Measurements from ENCODE around the gene NECTIN1. TPM values are rescaled to one million over a fixed set of nuclear protein-coding genes. Genes with fewer than 3 reads are reported as not detected.

Gene NECTIN1, protein sequence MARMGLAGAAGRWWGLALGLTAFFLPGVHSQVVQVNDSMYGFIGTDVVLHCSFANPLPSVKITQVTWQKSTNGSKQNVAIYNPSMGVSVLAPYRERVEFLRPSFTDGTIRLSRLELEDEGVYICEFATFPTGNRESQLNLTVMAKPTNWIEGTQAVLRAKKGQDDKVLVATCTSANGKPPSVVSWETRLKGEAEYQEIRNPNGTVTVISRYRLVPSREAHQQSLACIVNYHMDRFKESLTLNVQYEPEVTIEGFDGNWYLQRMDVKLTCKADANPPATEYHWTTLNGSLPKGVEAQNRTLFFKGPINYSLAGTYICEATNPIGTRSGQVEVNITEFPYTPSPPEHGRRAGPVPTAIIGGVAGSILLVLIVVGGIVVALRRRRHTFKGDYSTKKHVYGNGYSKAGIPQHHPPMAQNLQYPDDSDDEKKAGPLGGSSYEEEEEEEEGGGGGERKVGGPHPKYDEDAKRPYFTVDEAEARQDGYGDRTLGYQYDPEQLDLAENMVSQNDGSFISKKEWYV
- total RNA-seq (2014; rRNA removed; shearing (Covaris generic)), result 2.3 and 5.8 TPM in 2 replicates
- total RNA-seq (2022), result 11.5 and 14.3 TPM in 2 replicates
- Bru-seq, nascent RNA, result percentile 37 among the genes with signal in this experiment
- BruChase-seq, experiment 1, labeled RNA remaining after a 6-hour chase, result percentile 37 among the genes with signal in this experiment
- percentile 37 among the genes with signal in this experiment for BruChase-seq, experiment 2, labeled RNA remaining after a 2-hour chase
- long read RNA-seq, partial matches to known transcripts, result 1 of 13 reads
- long read RNA-seq, other reads (novel, unspliced or antisense), result 10 of 13 reads

DNA sequence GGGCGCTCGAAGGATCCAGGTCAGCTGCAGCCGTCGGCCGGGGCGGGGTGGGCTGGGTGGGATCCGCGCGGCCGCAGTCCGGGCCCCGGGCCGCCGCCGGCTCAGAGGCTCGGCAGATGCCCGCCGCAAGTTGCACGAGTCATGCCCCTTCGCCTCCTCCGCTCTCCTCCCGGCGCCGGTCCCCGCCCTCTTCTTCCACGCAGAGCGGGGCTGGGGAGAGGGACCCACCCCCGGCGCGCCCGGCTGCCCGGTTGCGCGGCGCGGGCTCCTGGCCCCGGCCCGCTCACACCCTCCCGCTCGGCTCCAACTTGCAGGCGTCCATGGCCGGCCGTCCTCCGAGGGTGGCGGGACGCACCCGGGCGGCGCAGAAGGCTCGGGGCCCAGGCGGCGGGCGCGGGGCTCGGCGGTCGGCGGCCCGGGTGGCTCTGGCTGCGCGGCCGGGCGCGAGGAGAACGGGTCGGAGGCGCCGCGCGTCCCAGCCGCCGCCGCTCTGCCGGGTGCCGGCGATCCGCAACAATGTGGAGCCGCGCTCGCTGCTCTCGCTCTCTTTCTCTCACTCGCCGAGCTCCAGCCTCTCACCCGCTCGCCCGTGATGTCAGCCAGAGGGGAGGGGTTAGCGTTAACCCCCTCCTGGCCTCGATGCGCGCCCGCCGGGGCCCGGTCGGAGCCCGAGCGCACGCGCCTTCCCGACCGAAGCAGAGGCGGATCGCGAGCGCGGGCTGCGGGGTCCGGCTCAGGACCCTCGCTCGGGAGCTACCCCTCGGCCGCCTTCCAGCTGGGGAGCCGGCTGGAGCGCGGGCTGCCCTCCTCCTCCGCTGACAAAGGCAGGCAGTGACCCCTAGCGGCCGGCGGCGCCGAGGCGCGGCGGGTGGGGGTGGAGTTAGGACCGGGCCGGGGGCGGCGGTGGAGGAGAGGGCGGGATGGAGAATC lies at the start of gene NECTIN1:
TSS of gene NECTIN1 (minus strand) at position 550 of the 930 bp plus-strand sequence. CDS start 647 bp downstream, outside the sequence.
- no TSS peak for BruUV-seq (replicated peaks)
- H3K9me2 ChIP-seq (ENCODE audit: insufficient read depth, low read length), result no peaks in the 10 kb centered on the region
- H3K27ac ChIP-seq (ENCODE audit: low read depth, low read length, poor library complexity, severe bottlenecking), result peak within 1 kb of the TSS; percentile 6
- ChIA-PET CTCF (ENCODE audit: unreplicated experiment) (interaction anchor here (0.5 to 1.7 kb wide), 4 partner anchors 11 to 1685 kb away, joined by 3 to 16 read pairs (median 4); no protein-coding TSS in a partner anchor), POLR2A (interaction anchor here (0.5 to 1.3 kb wide), 3 partner anchors 55 to 991 kb away, joined by 3 to 7 read pairs (median 3); no protein-coding TSS in a partner anchor)
- H3K9me3 ChIP-seq (ENCODE audit: low read length), result no peaks in the 10 kb centered on the region
- intact Hi-C loops (cut with micrococcal nuclease; ENCODE audit: unreplicated experiment), result loop anchor here (1.0 to 10.0 kb wide), 5 partner anchors 55 to 482 kb away; partner anchors contain the start of gene OAF
- TF ChIP-seq, protein P1, sequence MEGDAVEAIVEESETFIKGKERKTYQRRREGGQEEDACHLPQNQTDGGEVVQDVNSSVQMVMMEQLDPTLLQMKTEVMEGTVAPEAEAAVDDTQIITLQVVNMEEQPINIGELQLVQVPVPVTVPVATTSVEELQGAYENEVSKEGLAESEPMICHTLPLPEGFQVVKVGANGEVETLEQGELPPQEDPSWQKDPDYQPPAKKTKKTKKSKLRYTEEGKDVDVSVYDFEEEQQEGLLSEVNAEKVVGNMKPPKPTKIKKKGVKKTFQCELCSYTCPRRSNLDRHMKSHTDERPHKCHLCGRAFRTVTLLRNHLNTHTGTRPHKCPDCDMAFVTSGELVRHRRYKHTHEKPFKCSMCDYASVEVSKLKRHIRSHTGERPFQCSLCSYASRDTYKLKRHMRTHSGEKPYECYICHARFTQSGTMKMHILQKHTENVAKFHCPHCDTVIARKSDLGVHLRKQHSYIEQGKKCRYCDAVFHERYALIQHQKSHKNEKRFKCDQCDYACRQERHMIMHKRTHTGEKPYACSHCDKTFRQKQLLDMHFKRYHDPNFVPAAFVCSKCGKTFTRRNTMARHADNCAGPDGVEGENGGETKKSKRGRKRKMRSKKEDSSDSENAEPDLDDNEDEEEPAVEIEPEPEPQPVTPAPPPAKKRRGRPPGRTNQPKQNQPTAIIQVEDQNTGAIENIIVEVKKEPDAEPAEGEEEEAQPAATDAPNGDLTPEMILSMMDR (conservative IDR thresholded peaks at IDR 0.05; ENCODE audit: low read length), result peak; percentile 95
- TF ChIP-seq EZH2phosphoT487 (IDR thresholded peaks at IDR 0.05; ENCODE audit: borderline replicate concordance, low read depth, low read length), result no peak
- H2AFZ ChIP-seq (ENCODE audit: low read length), result peak within 1 kb of the TSS; percentile 54
- peaks cover 30% of the 10 kb centered on the region for H3K4me1 ChIP-seq (ENCODE audit: insufficient read depth, low read length, poor library complexity, severe bottlenecking)
- peak within 1 kb of the TSS; percentile 94 for H3K4me2 ChIP-seq (ENCODE audit: low read length)
- H3K36me3 ChIP-seq (ENCODE audit: insufficient read depth, low read length), result no peaks in the 10 kb centered on the region
- peak within 1 kb of the TSS; percentile 69 for H3K4me3 ChIP-seq (ENCODE audit: low read depth, low read length, poor library complexity, severe bottlenecking)
- no peaks in the 10 kb centered on the region for H3K79me2 ChIP-seq (ENCODE audit: insufficient read depth, low read depth, low read length)
- no peaks in the 10 kb centered on the region for H4K20me1 ChIP-seq (ENCODE audit: insufficient read depth, low read length)
- DNase-seq (ENCODE audit: low spot score), result peak; percentile 88

- Histone ChIP-seq H3K79me2 (ENCODE audit: insufficient read depth, low read depth, low read length) (no peaks in the 10 kb centered on the region), H3K4me2 (ENCODE audit: low read length) (no peak overlapping the region), H3K4me3 (ENCODE audit: low read depth, low read length, poor library complexity, severe bottlenecking) (no peak overlapping the region), H3K4me1 (ENCODE audit: insufficient read depth, low read length, poor library complexity, severe bottlenecking) (no peaks in the 10 kb centered on the region), H3K36me3 (ENCODE audit: insufficient read depth, low read length) (no peaks in the 10 kb centered on the region), H4K20me1 (ENCODE audit: insufficient read depth, low read length) (no peaks in the 10 kb centered on the region), H3K27ac (ENCODE audit: low read depth, low read length, poor library complexity, severe bottlenecking) (no peak overlapping the region), H3K9me2 (ENCODE audit: insufficient read depth, low read length) (no peaks in the 10 kb centered on the region), H3K9me3 (ENCODE audit: low read length) (no peaks in the 10 kb centered on the region), H2AFZ (ENCODE audit: low read length) (no peak overlapping the region)
- intact Hi-C loops (cut with micrococcal nuclease; ENCODE audit: unreplicated experiment), result no loop called here
- no peak for TF ChIP-seq EZH2phosphoT487 (IDR thresholded peaks at IDR 0.05; ENCODE audit: borderline replicate concordance, low read depth, low read length)
- TF ChIP-seq, protein P1 (conservative IDR thresholded peaks at IDR 0.05; ENCODE audit: low read length), result no peak
- POLR2A ChIA-PET, result interaction anchor here (0.9 kb wide), 1 partner anchor 12 kb away, joined by 4 read pairs; no protein-coding TSS in a partner anchor
- BruUV-seq (replicated peaks), result no TSS peak
- CTCF ChIA-PET (ENCODE audit: unreplicated experiment), result no interaction called here
- no peak for DNase-seq (ENCODE audit: low spot score)
Measured at GRCh38 chr11:119778391-119779194, 49.6 kb upstream of the NECTIN1 start.

Data from OCI-LY7 (cell line).